GM19452 (cell line): ENCODE measurements around the gene TMCO1.
"Not testable (repeated sequence)": the region's sequence is repeated elsewhere in the genome, so short reads cannot be mapped to it uniquely, and the experiment has no call there.

ENCODE experiments used
- ATAC-seq: cut with Tn5 transposase; IDR thresholded peaks from one replicate; pipeline ENCODE4 v1.9.1; 2021; ENCODE audit not compliant: unreplicated experiment

The TMCO1 gene

DNA sequence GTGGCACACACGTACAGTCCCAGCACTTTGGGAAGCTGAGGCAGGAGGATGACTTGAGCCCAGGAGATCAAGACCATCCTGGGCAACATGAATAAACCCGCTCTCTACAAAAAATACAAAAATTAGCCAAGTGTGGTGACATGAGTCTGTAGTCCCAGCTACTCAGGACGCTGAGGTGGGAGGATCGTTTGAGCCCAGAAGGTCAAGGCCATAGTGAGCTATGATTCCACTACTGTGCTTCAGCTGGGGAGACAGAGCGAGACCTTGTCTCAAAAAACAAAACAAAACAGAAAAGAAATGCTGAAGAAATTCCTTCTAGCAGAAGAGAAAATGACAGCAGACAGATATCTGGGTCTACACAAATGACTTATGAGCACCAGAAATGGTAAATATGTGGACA, 80.6 kb downstream of the TMCO1 start:
- no peak for ATAC-seq

DNA sequence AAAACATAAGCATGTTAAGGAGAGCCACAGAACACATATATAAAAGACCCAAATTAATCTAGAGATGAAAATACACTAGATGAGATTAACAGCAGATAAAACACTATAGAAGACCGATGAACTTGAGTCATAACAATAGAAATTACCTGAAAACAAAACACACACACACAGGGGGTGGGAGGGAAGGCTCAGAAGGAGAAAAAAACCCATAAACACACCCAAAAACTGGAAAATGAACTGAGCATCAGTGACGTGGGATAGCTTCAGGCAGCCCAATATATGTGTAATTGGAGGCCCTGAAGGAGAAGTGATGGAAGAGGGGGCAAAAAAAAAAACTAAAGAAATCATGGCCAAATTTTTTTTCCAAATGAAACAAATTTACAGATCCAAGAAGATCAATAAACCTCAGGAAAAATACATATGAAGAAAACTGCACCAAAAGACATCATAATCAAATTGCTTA, 81.7 kb downstream of the TMCO1 start:
- peak; percentile 27 for ATAC-seq

- peak; percentile 70 for ATAC-seq
Measured at GRCh38 chr1:165686121-165686970, 82.3 kb downstream of the TMCO1 start.

DNA sequence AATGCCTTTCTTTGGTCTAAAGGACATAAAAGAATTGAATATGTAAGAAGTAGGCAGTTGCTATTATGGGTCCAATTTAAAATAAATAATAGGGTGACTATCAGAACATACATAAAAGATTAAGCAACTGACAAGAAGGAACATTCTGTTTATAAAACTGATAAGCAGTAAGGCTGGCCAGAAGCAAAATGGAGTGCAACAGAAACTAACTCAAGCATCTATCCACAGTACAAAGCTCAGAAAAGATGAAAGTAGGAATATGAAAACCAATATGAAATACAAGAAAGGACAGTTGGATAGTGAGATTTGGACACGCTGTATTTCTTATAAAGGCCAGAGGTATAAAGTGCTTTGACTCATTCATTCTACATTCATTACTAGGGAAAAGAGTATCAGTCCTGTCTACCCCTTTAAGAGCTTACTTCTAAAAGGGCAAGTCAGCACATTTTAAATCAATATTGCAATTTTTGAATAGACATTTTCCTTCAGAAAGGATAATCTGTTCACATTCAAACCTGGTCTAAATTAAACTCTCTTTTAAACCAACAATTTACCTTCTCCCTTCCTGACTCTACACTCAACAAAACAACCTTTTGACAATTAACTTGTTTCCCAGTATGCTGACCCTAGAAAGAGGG, 84.7 kb downstream of the TMCO1 start:
- no peak for ATAC-seq

DNA sequence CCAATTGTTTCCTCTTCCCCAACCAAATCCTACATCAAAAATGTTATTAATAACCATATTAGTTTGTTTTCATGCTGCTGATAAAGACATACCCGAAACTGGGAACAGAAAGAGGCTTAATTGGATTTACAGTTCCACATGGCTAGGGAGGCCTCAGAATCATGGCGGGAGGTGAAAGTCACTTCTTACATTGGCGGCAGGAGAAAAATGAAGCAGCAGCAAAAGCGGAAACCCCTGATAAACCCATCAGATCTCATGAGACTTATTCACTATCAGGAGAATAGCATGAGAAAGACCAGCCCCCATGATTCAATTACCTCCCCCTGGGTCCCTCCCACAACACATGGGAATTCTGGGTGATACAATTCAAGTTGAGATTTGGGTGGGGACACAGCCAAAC, 87.9 kb downstream of the TMCO1 start:
- not testable (repeated sequence) for ATAC-seq

- ATAC-seq: no peak
Measured at GRCh38 chr1:165680303-165680702, 88.4 kb downstream of the TMCO1 start.

GRCh38 chr1:165679282-165680036, 89.2 kb downstream of the TMCO1 start:
- ATAC-seq: no peak

GRCh38 chr1:165678509-165678908, 90.2 kb downstream of the TMCO1 start:
- no peak for ATAC-seq
